Adrenal gland (tissue), 5 donors: ENCODE data around the gene TPM2.

ENCODE experiments used
- POLR2A ChIP-seq, 2 donors: fragments of 450-650 bp; IDR thresholded peaks; one replicate each; pipeline ENCODE4 v1.6.1; 2017; ENCODE audit warnings: antibody characterized with exemption in 2 of 2, mild to moderate bottlenecking in 2 of 2, moderate library complexity in 1 of 2
- TF ChIP-seq, protein P1 (sequence below), 6 experiments: fragments of 450-650 bp in 4 of 6; fragments of 200-600 bp in 2 of 6; sonication (generic) in 1 of 6; IDR thresholded peaks; 1 replicate in 5 of 6; 2 replicates in 1 of 6; pipeline versions ENCODE4 v1.5.1 to v1.8.0; 2016 to 2021; ENCODE audit warnings: antibody characterized with exemption in 6 of 6, mild to moderate bottlenecking in 2 of 6, moderate library complexity in 1 of 6
- donor health status: DM: no; HTN: no; CAD: no.

DNA sequence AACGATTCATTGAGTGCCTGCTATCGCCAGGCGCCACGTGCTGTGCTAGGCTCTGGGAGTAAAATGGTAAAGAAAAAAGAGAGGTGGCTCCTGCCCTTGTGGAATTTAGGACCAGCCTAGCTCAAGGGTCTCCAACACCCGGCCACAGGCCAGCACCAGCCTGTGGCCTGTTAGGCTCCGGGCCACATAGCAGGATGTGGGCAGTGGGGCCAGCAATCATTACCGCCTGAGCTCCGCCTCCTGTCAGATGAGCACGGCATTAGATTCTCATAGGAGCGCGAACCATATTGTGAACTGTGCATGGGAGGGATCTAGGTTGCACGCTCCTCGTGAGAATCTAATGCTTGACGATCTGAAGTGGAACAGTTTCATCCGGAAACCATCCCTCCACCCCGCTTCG lies 33.4 kb downstream of the TPM2 start:
- TF ChIP-seq, protein P1, sequence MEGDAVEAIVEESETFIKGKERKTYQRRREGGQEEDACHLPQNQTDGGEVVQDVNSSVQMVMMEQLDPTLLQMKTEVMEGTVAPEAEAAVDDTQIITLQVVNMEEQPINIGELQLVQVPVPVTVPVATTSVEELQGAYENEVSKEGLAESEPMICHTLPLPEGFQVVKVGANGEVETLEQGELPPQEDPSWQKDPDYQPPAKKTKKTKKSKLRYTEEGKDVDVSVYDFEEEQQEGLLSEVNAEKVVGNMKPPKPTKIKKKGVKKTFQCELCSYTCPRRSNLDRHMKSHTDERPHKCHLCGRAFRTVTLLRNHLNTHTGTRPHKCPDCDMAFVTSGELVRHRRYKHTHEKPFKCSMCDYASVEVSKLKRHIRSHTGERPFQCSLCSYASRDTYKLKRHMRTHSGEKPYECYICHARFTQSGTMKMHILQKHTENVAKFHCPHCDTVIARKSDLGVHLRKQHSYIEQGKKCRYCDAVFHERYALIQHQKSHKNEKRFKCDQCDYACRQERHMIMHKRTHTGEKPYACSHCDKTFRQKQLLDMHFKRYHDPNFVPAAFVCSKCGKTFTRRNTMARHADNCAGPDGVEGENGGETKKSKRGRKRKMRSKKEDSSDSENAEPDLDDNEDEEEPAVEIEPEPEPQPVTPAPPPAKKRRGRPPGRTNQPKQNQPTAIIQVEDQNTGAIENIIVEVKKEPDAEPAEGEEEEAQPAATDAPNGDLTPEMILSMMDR (IDR thresholded peaks at IDR 0.05): no peak
- TF ChIP-seq POLR2A (IDR thresholded peaks at IDR 0.05): no peak
